ENCODE measurements around the gene MEGF9.
"Not testable (repeated sequence)": the region's sequence is repeated elsewhere in the genome, so short reads cannot be mapped to it uniquely, and the experiment has no call there.

Gene MEGF9

GRCh38 chr9:120714088-120714845 lies at the start of gene MEGF9:
Gene MEGF9 (minus strand): TSS chr9:120714470. CDS start chr9:120714358, 112 bp downstream.
- DNase-seq (ENCODE audit: low read depth in 1 of 2, low spot score in 1 of 2): peak; percentile 92 to 95

GRCh38 chr9:120761006-120761405 lies 46.7 kb upstream of the MEGF9 start:
- DNase-seq (ENCODE audit: low read depth in 1 of 2, low spot score in 1 of 2): no peak

GRCh38 chr9:120759755-120760400 lies 45.6 kb upstream of the MEGF9 start:
- no peak for DNase-seq (ENCODE audit: low read depth in 1 of 2, low spot score in 1 of 2)

- DNase-seq (ENCODE audit: low read depth in 1 of 2, low spot score in 1 of 2): no peak
Observed at GRCh38 chr9:120758544-120758943, 44.3 kb upstream of the MEGF9 start.

- no peak for DNase-seq (ENCODE audit: low read depth in 1 of 2, low spot score in 1 of 2)
Observed at GRCh38 chr9:120757026-120757913, 43.0 kb upstream of the MEGF9 start.

- no peak for DNase-seq (ENCODE audit: low read depth in 1 of 2, low spot score in 1 of 2)
Observed at GRCh38 chr9:120756531-120756930, 42.3 kb upstream of the MEGF9 start.

GRCh38 chr9:120755810-120756434 lies 41.7 kb upstream of the MEGF9 start:
- DNase-seq (ENCODE audit: low read depth in 1 of 2, low spot score in 1 of 2): peak; percentile 44 to 74

GRCh38 chr9:120755044-120755443 lies 40.8 kb upstream of the MEGF9 start:
- DNase-seq (ENCODE audit: low read depth in 1 of 2, low spot score in 1 of 2): no peak

GRCh38 chr9:120750421-120750820 lies 36.2 kb upstream of the MEGF9 start:
- no peak for DNase-seq (ENCODE audit: low read depth in 1 of 2, low spot score in 1 of 2)

GRCh38 chr9:120746366-120746765 lies 32.1 kb upstream of the MEGF9 start:
- not testable (repeated sequence) for DNase-seq (ENCODE audit: low read depth in 1 of 2, low spot score in 1 of 2)

GRCh38 chr9:120745278-120745677 lies 31.0 kb upstream of the MEGF9 start:
- no peak for DNase-seq (ENCODE audit: low read depth in 1 of 2, low spot score in 1 of 2)

GRCh38 chr9:120742951-120743416 lies 28.7 kb upstream of the MEGF9 start:
- DNase-seq (ENCODE audit: low read depth in 1 of 2, low spot score in 1 of 2): no peak

- DNase-seq (ENCODE audit: low read depth in 1 of 2, low spot score in 1 of 2): no peak
Observed at GRCh38 chr9:120741701-120742100, 27.4 kb upstream of the MEGF9 start.

- no peak for DNase-seq (ENCODE audit: low read depth in 1 of 2, low spot score in 1 of 2)
Observed at GRCh38 chr9:120741191-120741590, 26.9 kb upstream of the MEGF9 start.

GRCh38 chr9:120740132-120740531 lies 25.9 kb upstream of the MEGF9 start:
- DNase-seq (ENCODE audit: low read depth in 1 of 2, low spot score in 1 of 2): no peak

GRCh38 chr9:120737416-120738165 lies 23.3 kb upstream of the MEGF9 start:
- DNase-seq (ENCODE audit: low read depth in 1 of 2, low spot score in 1 of 2): no peak

GRCh38 chr9:120736881-120737280 lies 22.6 kb upstream of the MEGF9 start:
- DNase-seq (ENCODE audit: low read depth in 1 of 2, low spot score in 1 of 2): no peak

- DNase-seq (ENCODE audit: low read depth in 1 of 2, low spot score in 1 of 2): no peak
Observed at GRCh38 chr9:120735415-120736126, 21.3 kb upstream of the MEGF9 start.

- DNase-seq (ENCODE audit: low read depth in 1 of 2, low spot score in 1 of 2): no peak
Observed at GRCh38 chr9:120734607-120735410, 20.5 kb upstream of the MEGF9 start.
